NCI-H460 (cell line): ENCODE results near the gene CKMT2. TPM values are rescaled to one million over a fixed set of nuclear protein-coding genes. Genes with fewer than 3 reads are reported as not detected.

Experiments used
- DNase-seq: peaks from one replicate; pipeline ENCODE4 v3.0.0-alpha.2; 2016; ENCODE audit warnings: low read depth; ENCODE audit errors: extremely low read depth
- polyA plus RNA-seq: library from polyadenylated mRNA; depleted of rRNA; stranded (reverse); fragments of >200 nt; gene quantifications from 2 replicates; pipeline ENCODE4 v1.2.3, GENCODE V29; 2014; cell fraction: nucleus; rRNA removed
- total RNA-seq: library from RNA; depleted of rRNA; stranded (reverse); fragments of >200 nt; shearing (Covaris generic); gene quantifications from 2 replicates; pipeline ENCODE4 v1.2.3, GENCODE V29; 2014; rRNA removed

Gene CKMT2
- total RNA-seq: not detected in 2 replicates
- polyA plus RNA-seq: not detected in 2 replicates

- DNase-seq: no peak
Observed at GRCh38 chr5:81233080-81233634, at the start of gene CKMT2. Gene CKMT2, plus strand, starts transcription at chr5:81233322. Its CDS starts 17,811 bp downstream, at chr5:81251133.

DNA sequence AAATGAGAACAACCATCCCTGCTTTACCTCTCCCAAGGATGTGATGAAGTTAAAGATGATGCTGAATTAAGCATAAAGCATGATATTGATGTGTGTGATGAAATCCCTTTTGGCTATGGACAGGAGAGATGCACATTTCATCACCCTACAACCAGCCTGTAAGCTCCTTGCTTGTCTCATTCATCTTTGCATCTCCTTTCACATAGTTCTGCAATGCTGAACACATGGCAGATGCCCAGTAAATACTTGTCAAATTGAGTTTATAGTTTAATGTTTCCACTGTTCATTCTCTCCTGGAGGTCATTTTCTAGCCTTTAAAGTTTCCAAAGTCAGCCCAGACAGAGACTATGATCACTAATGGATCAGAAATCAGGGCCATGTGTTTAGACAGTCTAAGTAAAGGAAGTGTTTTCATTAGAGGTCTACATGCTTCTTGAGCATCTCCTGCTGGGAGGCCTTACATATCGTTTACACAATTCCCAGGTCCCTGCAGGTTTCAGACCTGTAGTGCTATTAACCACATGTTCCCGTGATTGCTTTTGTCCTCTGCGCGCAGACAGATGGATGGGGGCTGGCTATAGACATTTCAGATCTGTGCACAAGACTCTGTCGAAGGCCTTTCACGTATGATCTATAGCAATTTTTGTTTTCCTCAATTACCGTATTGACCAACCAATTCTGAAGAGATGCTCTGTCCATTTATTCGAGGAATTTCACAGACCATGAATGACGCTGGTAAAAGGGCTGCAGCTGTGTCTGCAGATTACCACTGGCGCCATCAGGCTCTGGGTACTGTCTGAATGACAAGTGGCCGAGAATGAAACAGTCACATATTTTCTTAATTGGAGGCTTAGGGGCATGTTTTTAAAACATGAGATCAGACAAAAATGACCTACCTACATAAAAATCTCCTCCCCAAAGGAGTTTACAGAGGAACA lies 49.0 kb upstream of the CKMT2 start:
- DNase-seq: no peak

- no peak for DNase-seq
Observed at GRCh38 chr5:81184749-81185110, 48.4 kb upstream of the CKMT2 start.

GRCh38 chr5:81187885-81188284 lies 45.2 kb upstream of the CKMT2 start:
- no peak for DNase-seq

- no peak for DNase-seq
Observed at GRCh38 chr5:81188962-81189361, 44.2 kb upstream of the CKMT2 start.

GRCh38 chr5:81189875-81190498 lies 43.1 kb upstream of the CKMT2 start:
- no peak for DNase-seq

DNA sequence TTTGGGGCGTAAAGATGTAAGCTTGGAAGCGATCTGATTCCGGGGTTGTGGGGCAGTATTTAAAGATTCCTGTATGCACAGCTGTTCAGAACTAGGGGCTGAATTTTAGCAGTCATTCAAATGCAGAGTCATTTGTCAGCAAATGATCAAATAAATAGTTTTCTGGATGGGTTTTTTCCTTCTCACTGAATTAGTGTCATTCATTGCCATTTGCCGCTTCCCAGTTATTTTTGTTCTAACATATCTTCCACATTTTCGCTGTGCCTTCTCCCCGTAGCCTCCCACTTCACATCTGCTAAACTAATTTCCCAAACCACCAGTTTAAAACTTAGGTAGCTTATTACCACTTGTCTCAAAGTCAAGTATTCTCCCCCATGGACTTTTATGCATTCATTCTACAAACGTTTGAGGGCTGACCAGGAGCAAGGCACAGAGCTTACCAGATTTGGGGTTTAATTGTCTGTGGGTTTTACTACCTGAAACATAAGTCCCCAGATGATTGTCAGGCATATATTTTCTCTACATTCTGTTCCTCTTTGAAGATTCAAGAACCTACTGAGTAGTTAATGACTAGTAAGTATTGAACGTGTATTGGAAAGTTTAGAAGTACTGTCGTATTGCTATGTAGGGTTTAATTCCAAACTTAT lies 41.3 kb upstream of the CKMT2 start:
- no peak for DNase-seq

DNA sequence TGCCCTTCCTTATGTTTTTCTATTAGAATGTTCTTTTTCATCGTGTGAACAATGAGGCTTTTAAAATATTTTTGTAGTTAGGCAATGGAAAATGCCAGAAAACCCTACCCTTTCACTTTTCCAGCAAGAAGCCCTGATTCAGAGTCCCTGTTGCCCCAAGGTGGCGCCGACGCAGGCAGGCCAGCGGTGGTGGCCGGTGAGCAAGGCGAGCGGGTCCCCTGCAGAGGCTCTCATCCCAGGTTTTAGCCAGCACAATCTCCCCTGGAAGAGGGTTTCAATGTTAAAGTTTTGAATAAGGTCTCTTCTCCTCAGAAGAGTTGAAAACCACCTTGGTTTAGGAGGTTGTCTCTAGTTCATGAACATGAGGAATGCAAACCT lies 40.8 kb upstream of the CKMT2 start:
- DNase-seq: no peak

DNA sequence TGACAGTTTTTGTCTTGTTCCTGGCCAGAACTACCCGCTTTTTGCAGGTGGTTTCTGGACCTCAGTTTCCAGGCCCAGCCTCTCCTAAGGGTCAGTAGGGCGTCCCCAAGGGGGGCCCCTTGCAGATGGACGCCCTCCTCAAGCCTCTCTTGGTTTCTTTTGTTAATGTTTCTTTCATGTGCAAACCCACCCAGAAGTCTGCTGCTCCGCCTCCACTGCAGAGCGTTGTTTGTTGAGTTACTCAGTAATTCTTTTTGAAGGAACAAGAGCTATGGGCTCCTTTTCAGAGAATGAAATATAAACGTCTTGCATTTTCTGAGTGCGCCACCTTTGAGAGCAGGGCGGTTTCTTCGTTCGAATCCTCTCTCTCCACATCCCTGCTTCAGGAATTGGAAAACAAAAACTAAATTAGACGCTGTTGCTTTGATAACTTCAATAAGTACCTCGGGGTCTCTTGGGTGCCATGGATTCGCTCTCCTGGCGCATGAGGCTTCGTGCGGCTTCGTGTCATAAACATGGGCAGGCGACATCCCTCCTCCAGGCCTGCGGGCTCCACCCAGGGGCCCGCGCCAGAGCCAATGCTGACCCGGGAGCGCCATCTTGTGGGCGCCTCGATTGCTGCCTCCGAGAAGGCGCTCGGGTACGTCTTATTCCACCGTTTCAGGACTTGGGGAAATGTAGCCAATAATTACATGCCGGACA lies 38.3 kb upstream of the CKMT2 start:
- peak; percentile 78 for DNase-seq

- DNase-seq: no peak
Observed at GRCh38 chr5:81195335-81195929, 37.7 kb upstream of the CKMT2 start.

GRCh38 chr5:81202655-81203054 lies 30.5 kb upstream of the CKMT2 start:
- no peak for DNase-seq

DNA sequence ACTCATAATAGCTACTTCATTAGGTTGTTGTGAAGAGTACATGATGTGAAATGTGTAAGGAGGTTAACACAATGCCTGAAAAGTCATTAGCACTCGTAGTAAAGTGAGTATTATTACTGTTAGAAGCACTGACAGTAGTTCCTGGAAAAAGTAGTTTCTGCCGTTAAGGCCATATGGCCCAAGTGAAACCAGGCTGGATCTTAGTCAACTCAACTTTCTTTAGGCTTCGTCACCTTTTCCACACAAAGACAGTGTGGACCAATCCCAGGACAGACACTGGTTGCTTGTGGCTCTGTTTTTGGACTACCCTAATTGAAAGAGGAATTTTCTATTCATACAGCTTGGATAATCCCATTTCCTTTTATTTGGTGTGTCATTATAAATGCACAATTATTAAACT lies 29.4 kb upstream of the CKMT2 start:
- DNase-seq: no peak

GRCh38 chr5:81204205-81204604 lies 28.9 kb upstream of the CKMT2 start:
- no peak for DNase-seq

DNA sequence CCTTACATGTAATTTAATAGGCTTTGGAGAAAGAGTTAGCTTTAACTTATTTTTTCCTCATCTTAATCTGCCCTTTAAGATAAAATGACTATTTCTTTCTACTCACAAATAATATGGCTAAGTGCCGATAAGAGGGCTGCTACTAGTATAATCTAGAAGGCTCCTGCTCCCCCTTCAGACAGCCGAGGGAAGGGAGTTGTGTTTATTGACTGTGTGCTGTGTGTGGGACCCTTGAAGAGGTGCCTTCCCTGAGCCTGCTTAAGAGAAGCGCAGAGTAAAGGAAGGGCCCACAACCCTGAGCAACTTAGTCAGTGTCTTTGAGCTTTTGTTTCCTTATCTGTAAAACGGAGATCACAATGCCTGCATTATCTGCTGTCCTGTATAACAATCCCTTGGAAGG lies 28.1 kb upstream of the CKMT2 start:
- DNase-seq: no peak

- DNase-seq: peak; percentile 7
Observed at GRCh38 chr5:81207009-81207408, 26.1 kb upstream of the CKMT2 start.

- DNase-seq: no peak
Observed at GRCh38 chr5:81208904-81209303, 24.2 kb upstream of the CKMT2 start.

DNA sequence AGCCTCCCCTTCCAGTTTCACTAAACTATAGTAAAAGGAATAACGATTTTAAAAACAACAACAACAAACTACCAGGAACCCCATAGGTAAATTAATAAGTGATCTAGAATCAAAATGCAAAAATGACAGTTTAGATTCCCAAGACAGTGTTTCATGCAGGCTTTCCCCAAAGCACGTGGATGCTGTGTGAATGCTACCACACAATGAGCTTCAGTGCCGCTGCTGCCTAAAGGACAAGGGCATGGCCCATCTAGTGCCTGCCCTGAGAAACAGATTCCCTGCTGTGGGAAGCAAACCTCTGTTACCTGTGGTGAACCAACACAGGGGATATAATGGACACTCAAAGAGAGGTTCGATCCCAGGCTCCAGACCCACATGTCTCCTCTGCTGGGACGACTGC lies 23.7 kb upstream of the CKMT2 start:
- DNase-seq: no peak

DNA sequence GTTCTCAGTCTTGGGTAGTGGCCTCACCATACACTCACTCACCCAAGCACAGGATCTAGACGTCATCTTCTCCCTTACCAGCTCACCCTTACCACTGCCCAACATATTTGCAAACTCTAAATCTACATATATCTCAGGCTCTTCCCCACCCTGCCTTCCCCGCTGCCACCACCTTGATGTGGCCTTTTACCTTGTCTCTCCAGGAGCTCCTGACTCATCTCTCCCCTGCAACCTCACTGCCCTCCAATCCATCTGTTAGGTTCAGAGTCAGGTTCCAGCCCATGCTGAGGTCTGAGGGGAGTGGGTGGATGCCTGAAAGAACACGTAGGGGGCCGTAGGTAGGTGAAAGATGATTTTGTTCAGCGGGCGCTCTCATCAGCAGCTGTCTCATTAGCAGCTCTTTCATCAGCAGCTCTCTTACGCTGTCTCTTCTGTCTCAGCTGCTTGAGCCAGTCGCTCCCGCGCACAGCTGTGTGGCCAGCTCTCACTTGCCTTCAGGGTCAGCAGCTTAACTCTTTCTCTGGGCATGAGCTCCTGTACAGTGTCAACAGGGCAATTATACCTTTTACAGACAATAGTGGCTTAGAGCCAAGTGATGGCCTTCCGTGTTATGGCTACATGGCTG lies 23.1 kb upstream of the CKMT2 start:
- DNase-seq: no peak

DNA sequence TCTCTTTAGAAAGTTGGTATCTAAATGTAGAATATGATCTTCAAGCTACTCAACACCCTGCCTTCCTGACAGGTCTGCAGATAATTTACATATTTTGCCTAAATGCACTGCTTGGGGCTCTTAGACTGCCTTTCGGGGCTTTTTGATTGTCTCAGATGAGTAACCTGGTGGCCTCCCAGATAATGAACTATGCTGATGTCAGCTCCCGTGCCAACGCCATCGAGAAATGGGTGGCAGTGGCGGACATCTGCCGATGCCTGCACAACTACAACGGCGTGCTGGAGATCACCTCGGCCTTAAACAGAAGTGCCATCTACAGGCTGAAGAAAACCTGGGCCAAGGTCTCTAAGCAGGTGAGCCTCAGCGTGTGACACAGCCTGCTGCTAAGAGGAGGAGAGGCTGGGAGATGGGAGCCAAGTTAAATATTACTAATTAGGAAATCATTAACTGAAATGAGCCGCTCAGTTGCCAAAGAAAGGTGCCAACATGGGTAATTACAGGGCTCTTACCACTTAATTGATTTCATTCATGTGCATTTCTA lies 20.8 kb upstream of the CKMT2 start:
- DNase-seq: no peak
